ENCODE data around the gene AHNAK2.
"Not testable (repeated sequence)": the region's sequence is repeated elsewhere in the genome, so short reads cannot be mapped to it uniquely, and the experiment has no call there.

The AHNAK2 gene

DNA sequence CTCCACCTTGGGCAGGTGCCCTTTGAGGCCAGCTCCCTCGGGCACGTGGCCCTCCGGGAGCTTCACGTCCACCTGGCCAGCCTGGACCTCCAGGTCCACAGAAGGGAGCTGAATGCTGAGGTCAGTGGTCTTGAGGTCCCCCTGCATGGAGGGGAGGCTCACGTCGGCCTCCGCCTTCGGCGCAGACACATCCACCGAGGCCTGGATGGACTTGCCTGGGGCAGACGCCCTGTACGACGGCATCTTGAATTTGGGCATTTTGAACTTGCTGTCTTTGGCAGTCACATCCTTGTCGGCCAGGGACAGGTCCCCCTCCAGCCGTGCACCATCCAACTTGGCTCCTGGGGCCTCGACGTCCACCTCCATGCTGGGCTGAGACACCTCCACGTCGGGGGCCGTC is 32.9 kb downstream of the AHNAK2 start:
- H3K4me2 ChIP-seq (ENCODE audit: low read length); H3K36me3 ChIP-seq (ENCODE audit: control insufficient read depth, low read length); H3K27me3 ChIP-seq (ENCODE audit: control insufficient read depth, low read length); H3K4me3 ChIP-seq (ENCODE audit: low read length); H3K27ac ChIP-seq (ENCODE audit: low read depth, low read length); H3K4me1 ChIP-seq (ENCODE audit: control insufficient read depth, low read length); H3F3A ChIP-seq (ENCODE audit: control insufficient read depth, insufficient read depth); H3K79me2 ChIP-seq (ENCODE audit: control insufficient read depth, low read length); H3K9me3 ChIP-seq (ENCODE audit: control insufficient read depth, insufficient read depth, low read length); H3K9me2 ChIP-seq (replicated peaks; ENCODE audit: control insufficient read depth, low read length); H4K20me1 ChIP-seq (ENCODE audit: control insufficient read depth, insufficient read depth, low read depth, low read length): not testable (repeated sequence)

- H3K36me3 ChIP-seq (ENCODE audit: control insufficient read depth, low read length): not testable (repeated sequence)
Observed at GRCh38 chr14:104944436-104945205, 33.6 kb downstream of the AHNAK2 start.

DNA sequence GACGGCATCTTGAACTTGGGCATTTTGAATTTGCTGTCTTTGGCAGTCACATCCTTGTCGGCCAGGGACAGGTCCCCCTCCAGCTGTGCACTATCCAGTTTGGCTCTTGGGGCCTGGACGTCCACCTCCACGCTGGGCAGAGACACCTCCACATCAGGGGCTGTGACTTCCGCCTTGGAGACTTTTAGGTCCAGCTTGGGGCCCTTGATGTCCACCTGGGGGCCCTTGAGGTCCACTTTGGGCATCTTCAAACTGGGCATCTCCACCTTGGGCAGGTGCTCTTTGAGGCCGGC is 34.2 kb downstream of the AHNAK2 start:
- not testable (repeated sequence) for H3K4me3 ChIP-seq (ENCODE audit: low read length); H3K9me3 ChIP-seq (ENCODE audit: control insufficient read depth, insufficient read depth, low read length); H3K4me2 ChIP-seq (ENCODE audit: low read length); H3K79me2 ChIP-seq (ENCODE audit: control insufficient read depth, low read length); H3K4me1 ChIP-seq (ENCODE audit: control insufficient read depth, low read length); H3K27ac ChIP-seq (ENCODE audit: low read depth, low read length); H4K20me1 ChIP-seq (ENCODE audit: control insufficient read depth, insufficient read depth, low read depth, low read length); H3K36me3 ChIP-seq (ENCODE audit: control insufficient read depth, low read length); H3K9me2 ChIP-seq (replicated peaks; ENCODE audit: control insufficient read depth, low read length); H3F3A ChIP-seq (ENCODE audit: control insufficient read depth, insufficient read depth)
- H3K27me3 ChIP-seq (ENCODE audit: control insufficient read depth, low read length): peaks cover 17% of the 10 kb centered on the region

More at GRCh38 chr14:104944436-104945205, 33.6 kb downstream of the AHNAK2 start:
- not testable (repeated sequence) for H3K27ac ChIP-seq (ENCODE audit: low read depth, low read length); H3K79me2 ChIP-seq (ENCODE audit: control insufficient read depth, low read length); H3K9me3 ChIP-seq (ENCODE audit: control insufficient read depth, insufficient read depth, low read length); H3K9me2 ChIP-seq (replicated peaks; ENCODE audit: control insufficient read depth, low read length); H3K4me3 ChIP-seq (ENCODE audit: low read length); H3K4me1 ChIP-seq (ENCODE audit: control insufficient read depth, low read length); H4K20me1 ChIP-seq (ENCODE audit: control insufficient read depth, insufficient read depth, low read depth, low read length); H3F3A ChIP-seq (ENCODE audit: control insufficient read depth, insufficient read depth); H3K4me2 ChIP-seq (ENCODE audit: low read length)
- H3K27me3 ChIP-seq (ENCODE audit: control insufficient read depth, low read length): peaks cover 10% of the 10 kb centered on the region

- H3K4me3 ChIP-seq (ENCODE audit: low read length); H3K36me3 ChIP-seq (ENCODE audit: control insufficient read depth, low read length); H3F3A ChIP-seq (ENCODE audit: control insufficient read depth, insufficient read depth); H3K79me2 ChIP-seq (ENCODE audit: control insufficient read depth, low read length); H3K9me2 ChIP-seq (replicated peaks; ENCODE audit: control insufficient read depth, low read length); H3K4me2 ChIP-seq (ENCODE audit: low read length); H4K20me1 ChIP-seq (ENCODE audit: control insufficient read depth, insufficient read depth, low read depth, low read length); H3K27ac ChIP-seq (ENCODE audit: low read depth, low read length); H3K9me3 ChIP-seq (ENCODE audit: control insufficient read depth, insufficient read depth, low read length); H3K4me1 ChIP-seq (ENCODE audit: control insufficient read depth, low read length): not testable (repeated sequence)
- H3K27me3 ChIP-seq (ENCODE audit: control insufficient read depth, low read length): peaks cover 23% of the 10 kb centered on the region
Observed at GRCh38 chr14:104943216-104944015, 34.8 kb downstream of the AHNAK2 start.

DNA sequence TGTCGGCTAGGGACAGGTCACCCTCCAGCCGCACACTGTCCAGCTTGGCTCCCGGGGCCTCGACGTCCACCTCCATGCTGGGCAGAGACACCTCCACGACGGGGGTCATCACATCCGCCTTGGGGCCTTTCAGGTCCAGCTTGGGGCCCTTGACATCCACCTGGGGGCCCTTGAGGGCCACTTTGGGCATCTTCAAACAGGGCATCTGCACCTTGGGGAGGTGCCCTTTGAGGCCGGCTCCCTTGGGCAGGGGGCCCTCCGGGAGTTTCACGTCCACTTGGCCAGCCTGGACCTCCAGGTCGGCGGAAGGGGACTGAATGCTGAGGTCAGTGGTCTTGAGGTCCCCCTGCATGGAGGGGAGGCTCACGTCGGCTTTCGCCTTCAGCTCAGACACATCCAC is 35.6 kb downstream of the AHNAK2 start:
- H3K9me2 ChIP-seq (replicated peaks; ENCODE audit: control insufficient read depth, low read length): no peaks in the 10 kb centered on the region
- no peaks in the 10 kb centered on the region for H3K9me3 ChIP-seq (ENCODE audit: control insufficient read depth, insufficient read depth, low read length)
- H3F3A ChIP-seq (ENCODE audit: control insufficient read depth, insufficient read depth): no peaks in the 10 kb centered on the region
- no peaks in the 10 kb centered on the region for H3K4me1 ChIP-seq (ENCODE audit: control insufficient read depth, low read length)
- no peak overlapping the region for H3K4me2 ChIP-seq (ENCODE audit: low read length)
- H3K27ac ChIP-seq (ENCODE audit: low read depth, low read length): no peak overlapping the region
- no peaks in the 10 kb centered on the region for H3K79me2 ChIP-seq (ENCODE audit: control insufficient read depth, low read length)
- H4K20me1 ChIP-seq (ENCODE audit: control insufficient read depth, insufficient read depth, low read depth, low read length): no peaks in the 10 kb centered on the region; the same call in 1 of the 2 replicates
- no peak for TF ChIP-seq CTCF (IDR thresholded peaks at IDR 0.05; ENCODE audit: low read depth, low read length, poor library complexity, severe bottlenecking)
- TF ChIP-seq EZH2phosphoT487 (IDR thresholded peaks at IDR 0.05; ENCODE audit: borderline replicate concordance, low read length): no peak
- H3K27me3 ChIP-seq (ENCODE audit: control insufficient read depth, low read length): peaks cover 29% of the 10 kb centered on the region
- H3K4me3 ChIP-seq (ENCODE audit: low read length): no peak overlapping the region
- H3K36me3 ChIP-seq (ENCODE audit: control insufficient read depth, low read length): no peaks in the 10 kb centered on the region

Measured in DOHH2 (cell line).